ENCODE results near the gene ADAP1. TPM values are rescaled to one million over a fixed set of nuclear protein-coding genes. Genes with fewer than 3 reads are reported as not detected.

ADAP1 gene
- total RNA-seq, 1 donor from 2014 or later, result 11.9 TPM

- intact Hi-C loops (cut with micrococcal nuclease), result no loop called here
- Mint-ChIP-seq H3K4me3 (no peak overlapping the region), H3K27ac (no peak overlapping the region), H3K27me3 (no peaks in the 10 kb centered on the region), H3K4me1 (peaks cover 2% of the 10 kb centered on the region), H3K36me3 (ENCODE audit: low read depth) (peaks cover 53% of the 10 kb centered on the region), H3K9me3 (no peaks in the 10 kb centered on the region)
- ATAC-seq (ENCODE audit: low read depth) (no peak), DNase-seq (no peak)
- CTCF ChIA-PET, result no interaction called here
- TF ChIP-seq, protein P1, sequence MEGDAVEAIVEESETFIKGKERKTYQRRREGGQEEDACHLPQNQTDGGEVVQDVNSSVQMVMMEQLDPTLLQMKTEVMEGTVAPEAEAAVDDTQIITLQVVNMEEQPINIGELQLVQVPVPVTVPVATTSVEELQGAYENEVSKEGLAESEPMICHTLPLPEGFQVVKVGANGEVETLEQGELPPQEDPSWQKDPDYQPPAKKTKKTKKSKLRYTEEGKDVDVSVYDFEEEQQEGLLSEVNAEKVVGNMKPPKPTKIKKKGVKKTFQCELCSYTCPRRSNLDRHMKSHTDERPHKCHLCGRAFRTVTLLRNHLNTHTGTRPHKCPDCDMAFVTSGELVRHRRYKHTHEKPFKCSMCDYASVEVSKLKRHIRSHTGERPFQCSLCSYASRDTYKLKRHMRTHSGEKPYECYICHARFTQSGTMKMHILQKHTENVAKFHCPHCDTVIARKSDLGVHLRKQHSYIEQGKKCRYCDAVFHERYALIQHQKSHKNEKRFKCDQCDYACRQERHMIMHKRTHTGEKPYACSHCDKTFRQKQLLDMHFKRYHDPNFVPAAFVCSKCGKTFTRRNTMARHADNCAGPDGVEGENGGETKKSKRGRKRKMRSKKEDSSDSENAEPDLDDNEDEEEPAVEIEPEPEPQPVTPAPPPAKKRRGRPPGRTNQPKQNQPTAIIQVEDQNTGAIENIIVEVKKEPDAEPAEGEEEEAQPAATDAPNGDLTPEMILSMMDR (IDR thresholded peaks at IDR 0.05), result no peak
- POLR2A ChIA-PET, result no interaction called here
Observed at GRCh38 chr7:897086-897485, 57.4 kb downstream of the ADAP1 start.

- Mint-ChIP-seq H3K27ac (no peak overlapping the region), H3K27me3 (no peaks in the 10 kb centered on the region), H3K4me1 (peaks cover 2% of the 10 kb centered on the region), H3K36me3 (ENCODE audit: low read depth) (peaks cover 58% of the 10 kb centered on the region), H3K9me3 (no peaks in the 10 kb centered on the region), H3K4me3 (no peak overlapping the region)
- DNase-seq, result no peak
- ATAC-seq (ENCODE audit: low read depth), result no peak
- ChIA-PET CTCF (no interaction called here), POLR2A (no interaction called here)
- intact Hi-C loops (cut with micrococcal nuclease), result no loop called here
- TF ChIP-seq, protein P1 (IDR thresholded peaks at IDR 0.05), result no peak
Observed at GRCh38 chr7:896346-897075, 58.0 kb downstream of the ADAP1 start.

- DNase-seq, result no peak
- H3K27me3 Mint-ChIP-seq, result no peaks in the 10 kb centered on the region
- no peak for ATAC-seq (ENCODE audit: low read depth)
- no peak overlapping the region for H3K4me3 Mint-ChIP-seq
- ChIA-PET POLR2A (no interaction called here), CTCF (no interaction called here)
- intact Hi-C loops (cut with micrococcal nuclease), result no loop called here
- no peaks in the 10 kb centered on the region for H3K4me1 Mint-ChIP-seq
- TF ChIP-seq, protein P1 (IDR thresholded peaks at IDR 0.05), result no peak
- no peaks in the 10 kb centered on the region for H3K9me3 Mint-ChIP-seq
- H3K36me3 Mint-ChIP-seq (ENCODE audit: low read depth), result peaks cover 67% of the 10 kb centered on the region
- H3K27ac Mint-ChIP-seq, result no peak overlapping the region
Observed at GRCh38 chr7:895451-896052, 58.9 kb downstream of the ADAP1 start.

GRCh38 chr7:894927-895450, 59.5 kb downstream of the ADAP1 start:
- H3K4me1 Mint-ChIP-seq, result no peaks in the 10 kb centered on the region
- H3K9me3 Mint-ChIP-seq, result no peaks in the 10 kb centered on the region
- intact Hi-C loops (cut with micrococcal nuclease), result no loop called here
- ATAC-seq (ENCODE audit: low read depth) (no peak), DNase-seq (no peak)
- H3K36me3 Mint-ChIP-seq (ENCODE audit: low read depth), result peaks cover 70% of the 10 kb centered on the region
- TF ChIP-seq, protein P1 (IDR thresholded peaks at IDR 0.05), result no peak
- CTCF ChIA-PET, result no interaction called here
- H3K27me3 Mint-ChIP-seq, result no peaks in the 10 kb centered on the region
- H3K27ac Mint-ChIP-seq, result no peak overlapping the region
- POLR2A ChIA-PET, result no interaction called here
- no peak overlapping the region for H3K4me3 Mint-ChIP-seq

- DNase-seq, result no peak
- H3K4me3 Mint-ChIP-seq, result no peak overlapping the region
Observed at GRCh38 chr7:894164-894867, 60.2 kb downstream of the ADAP1 start.

More at GRCh38 chr7:894164-894867, 60.2 kb downstream of the ADAP1 start:
- no peak for ATAC-seq (ENCODE audit: low read depth)
- Mint-ChIP-seq H3K36me3 (ENCODE audit: low read depth) (peaks cover 68% of the 10 kb centered on the region), H3K27me3 (no peaks in the 10 kb centered on the region), H3K4me1 (no peaks in the 10 kb centered on the region), H3K9me3 (no peaks in the 10 kb centered on the region), H3K27ac (no peak overlapping the region)
- intact Hi-C loops (cut with micrococcal nuclease), result no loop called here
- TF ChIP-seq, protein P1 (IDR thresholded peaks at IDR 0.05), result no peak
- CTCF ChIA-PET, result no interaction called here
- POLR2A ChIA-PET, result no interaction called here
